Measurements from ENCODE around the gene TRIM46. TPM values are rescaled to one million over a fixed set of nuclear protein-coding genes. Genes with fewer than 3 reads are reported as not detected.

TRIM46 gene
- total and polyA plus RNA-seq, 2 of the 13 experiments (the other 11 are each of a cell fraction or from before 2014, with no cell fraction given) = 0.04 to 0.09 TPM

- TF ChIP-seq TBX3 (IDR thresholded peaks at IDR 0.05; ENCODE audit: borderline replicate concordance) = peak; percentile 85
- TF ChIP-seq ZNF331 (CRISPR knock-in tag; IDR thresholded peaks at IDR 0.05) = peak; percentile 92
- TF ChIP-seq ZNF546 (CRISPR knock-in tag; conservative IDR thresholded peaks at IDR 0.05) = 0 out of 2 replicates have a peak, but pooled peaks have one; percentile 29
- peak; percentile 83 for TF ChIP-seq ZNF724P (CRISPR knock-in tag; IDR thresholded peaks at IDR 0.05; ENCODE audit: borderline replicate concordance)
- TF ChIP-seq THAP7 (CRISPR knock-in tag; IDR thresholded peaks at IDR 0.05) = no peak
- TF ChIP-seq ZNF253 (CRISPR knock-in tag; IDR thresholded peaks at IDR 0.05; ENCODE audit: borderline replicate concordance) = peak; percentile 98
- no peak for TF ChIP-seq CERS6 (CRISPR knock-in tag; IDR thresholded peaks at IDR 0.05)
- no peak for TF ChIP-seq U2AF2 (IDR thresholded peaks at IDR 0.05; ENCODE audit: low read depth, low read length)
- peak; percentile 42; the same call in 1 of the 2 replicates for TF ChIP-seq ZNF652 (CRISPR knock-in tag; IDR thresholded peaks at IDR 0.05; ENCODE audit: borderline replicate concordance, low read depth)
- peak; percentile 74 for TF ChIP-seq ELF3 (CRISPR knock-in tag; IDR thresholded peaks at IDR 0.05)
- TF ChIP-seq BHLHE40 (IDR thresholded peaks at IDR 0.05; ENCODE audit: low read length) = peak; percentile 82
- peak; percentile 98 for TF ChIP-seq THRA (CRISPR knock-in tag; IDR thresholded peaks at IDR 0.05; ENCODE audit: borderline replicate concordance)
- no peak for TF ChIP-seq ZNF446 (CRISPR knock-in tag; IDR thresholded peaks at IDR 0.05)
- TF ChIP-seq ZXDC (CRISPR knock-in tag; IDR thresholded peaks at IDR 0.05) = peak; percentile 96
- TF ChIP-seq DMTF1 (CRISPR knock-in tag; IDR thresholded peaks at IDR 0.05) = no peak
- peak; percentile 100 for TF ChIP-seq HIC2 (CRISPR knock-in tag; IDR thresholded peaks at IDR 0.05; ENCODE audit: low read depth)
- peak; percentile 91 for TF ChIP-seq ZNF337 (CRISPR knock-in tag; IDR thresholded peaks at IDR 0.05; ENCODE audit: borderline replicate concordance, low read depth)
- no peak; the same call in 1 of the 2 replicates for TF ChIP-seq KMT2A (CRISPR knock-in tag; IDR thresholded peaks at IDR 0.05)
- TF ChIP-seq GATAD1 (CRISPR knock-in tag; IDR thresholded peaks at IDR 0.05) = peak; percentile 77
- TF ChIP-seq ZNF569 (CRISPR knock-in tag; IDR thresholded peaks at IDR 0.05; ENCODE audit: borderline replicate concordance) = no peak
These were observed 47.6 kb upstream of the TRIM46 start (continued) for GRCh38 chr1:155125946-155126555.
